H1 (cell line): ENCODE results near the gene NELL2. TPM values are rescaled to one million over a fixed set of nuclear protein-coding genes. Genes with fewer than 3 reads are reported as not detected.

Source experiments
- CTCF ChIA-PET: fragments of 300-600 bp; sonication (Branson Sonifier 250); formaldehyde crosslinking; loops from one replicate; lab custom pipeline; 2021; ENCODE audit not compliant: partially characterized antibody; lab: Charles Lee
- POLR2A ChIA-PET: fragments of 300-600 bp; sonication (Branson Sonifier 250); formaldehyde crosslinking; loops from one replicate; lab custom pipeline; 2021; ENCODE audit warnings: inconsistent platforms; ENCODE audit not compliant: partially characterized antibody; lab: Charles Lee
- DNase-seq, 2 experiments: peaks; one replicate each; pipeline versions ENCODE4 v3.0.0 to v3.0.0-alpha.2; 2010 to 2022; ENCODE audit warnings: low spot score in 2 of 2, low read depth in 1 of 2, mixed read lengths in 1 of 2
- FAIRE-seq: peaks from 2 replicates; lab custom pipeline; 2011; peaks lifted over from hg19 to GRCh38; lab: Jason Lieb, UNC
- H2AFZ ChIP-seq: 2 replicates; pipeline ENCODE4 v1.8.1; 2012; ENCODE audit warnings: low read length, inconsistent platforms
- H2AK5ac ChIP-seq: 2 replicates; pipeline ENCODE4 v1.6.1; 2013; ENCODE audit warnings: low read depth, low read length
- H2BK120ac ChIP-seq: replicated peaks from 2 replicates; pipeline ENCODE3; 2013; ENCODE audit warnings: low read depth, low read length, inconsistent platforms
- H2BK12ac ChIP-seq: 2 replicates; pipeline ENCODE4 v1.6.1; 2013; ENCODE audit warnings: low read depth, low read length
- H2BK15ac ChIP-seq: 2 replicates; pipeline ENCODE4 v1.6.1; 2013; ENCODE audit warnings: low read length
- H2BK20ac ChIP-seq: 2 replicates; pipeline ENCODE4 v1.6.1; 2013; ENCODE audit warnings: low read length
- H2BK5ac ChIP-seq: 2 replicates; pipeline ENCODE4 v1.6.1; 2013; ENCODE audit warnings: low read depth, low read length
- H3K14ac ChIP-seq: 2 replicates; pipeline ENCODE4 v1.6.1; 2013; ENCODE audit warnings: inconsistent platforms; ENCODE audit not compliant: insufficient read length
- H3K18ac ChIP-seq: 2 replicates; pipeline ENCODE4 v1.6.1; 2013; ENCODE audit warnings: low read length; ENCODE audit errors: extremely low read depth
- H3K23ac ChIP-seq: 2 replicates; pipeline ENCODE4 v1.6.1; 2013; ENCODE audit warnings: inconsistent platforms; ENCODE audit not compliant: insufficient read length
- H3K23me2 ChIP-seq: 2 replicates; pipeline ENCODE4 v1.6.1; 2013; ENCODE audit warnings: low read depth, low read length
- H3K27ac ChIP-seq: 2 replicates; pipeline ENCODE4 v1.6.1; 2011; ENCODE audit warnings: low read depth, low read length, inconsistent platforms
- H3K27me3 ChIP-seq, 4 experiments: replicated peaks in 1 of 4; 1 replicate in 1 of 4; 2 replicates in 3 of 4; pipeline versions ENCODE4 v1.6.1 to v1.8.1; 2011 to 2013; ENCODE audit warnings: low read length in 3 of 4, mild to moderate bottlenecking in 3 of 4, inconsistent platforms in 2 of 4, mixed read lengths in 2 of 4, moderate library complexity in 1 of 4; ENCODE audit not compliant: control insufficient read depth in 3 of 4, insufficient read depth in 3 of 4; ENCODE audit errors: extremely low read depth in 1 of 4
- H3K36me3 ChIP-seq, 4 experiments: 2 replicates each; pipeline versions ENCODE4 v1.6.1 to v1.8.1; 2011 to 2013; ENCODE audit warnings: mild to moderate bottlenecking in 4 of 4, low read length in 3 of 4, moderate library complexity in 2 of 4, control low read depth in 1 of 4, inconsistent platforms in 1 of 4; ENCODE audit not compliant: insufficient read depth in 4 of 4, control insufficient read depth in 2 of 4
- H3K4ac ChIP-seq: replicated peaks from 2 replicates; pipeline ENCODE3; 2013; ENCODE audit warnings: low read length, low read depth, mixed read lengths, inconsistent platforms; ENCODE audit not compliant: insufficient read length
- H3K4me1 ChIP-seq, 4 experiments: replicated peaks in 1 of 4; 1 replicate in 1 of 4; 2 replicates in 3 of 4; pipeline versions ENCODE4 v1.6.1 to v1.8.1; 2011 to 2013; ENCODE audit warnings: low read length in 3 of 4, inconsistent platforms in 2 of 4, mixed read lengths in 1 of 4; ENCODE audit not compliant: insufficient read depth in 4 of 4, control insufficient read depth in 3 of 4
- H3K4me2 ChIP-seq, 2 experiments: 2 replicates each; pipeline versions ENCODE4 v1.6.1 to v1.8.1; 2011 to 2013; ENCODE audit warnings: low read depth in 2 of 2, low read length in 2 of 2, control low read depth in 1 of 2, inconsistent platforms in 1 of 2, mild to moderate bottlenecking in 1 of 2; ENCODE audit not compliant: insufficient read depth in 1 of 2
- H3K4me3 ChIP-seq, 4 experiments: fragments of 200-600, 300-600 bp in 1 of 4; sonication (generic), shearing (Covaris generic), sonication (Bioruptor Twin) in 1 of 4; 2 replicates each; pipeline versions ENCODE4 v1.5.1 to v1.8.1; 2011 to 2016; ENCODE audit warnings: low read length in 4 of 4, low read depth in 3 of 4, control low read depth in 2 of 4, inconsistent platforms in 2 of 4, mild to moderate bottlenecking in 2 of 4, mixed read lengths in 1 of 4, moderate library complexity in 1 of 4; ENCODE audit not compliant: insufficient read depth in 2 of 4; ENCODE audit errors: extremely low read depth in 1 of 4
- H3K56ac ChIP-seq: replicated peaks from 2 replicates; pipeline ENCODE3; 2013; ENCODE audit warnings: low read depth, mild to moderate bottlenecking, mixed read lengths, low read length, inconsistent platforms; ENCODE audit not compliant: insufficient read length
- H3K79me1 ChIP-seq: 2 replicates; pipeline ENCODE4 v1.6.1; 2013; ENCODE audit warnings: low read depth, low read length, control low read depth
- H3K79me2 ChIP-seq, 2 experiments: 2 replicates each; pipeline versions ENCODE4 v1.6.1 to v1.8.1; 2012 to 2013; ENCODE audit warnings: low read length in 2 of 2, mild to moderate bottlenecking in 2 of 2, inconsistent platforms in 1 of 2; ENCODE audit not compliant: insufficient read depth in 2 of 2, control insufficient read depth in 1 of 2
- H3K9ac ChIP-seq, 4 experiments: replicated peaks in 1 of 4; 1 replicate in 1 of 4; 2 replicates in 3 of 4; pipeline versions ENCODE4 v1.6.1 to v1.8.1; 2011 to 2013; ENCODE audit warnings: low read depth in 3 of 4, low read length in 3 of 4, control low read depth in 2 of 4, mild to moderate bottlenecking in 2 of 4, moderate library complexity in 2 of 4, inconsistent platforms in 1 of 4; ENCODE audit errors: extremely low read depth in 1 of 4
- H3K9me3 ChIP-seq, 2 experiments: 2 replicates each; pipeline versions ENCODE4 v1.6.1 to v1.8.1; 2012 to 2013; ENCODE audit warnings: mild to moderate bottlenecking in 2 of 2, moderate library complexity in 2 of 2, control low read depth in 1 of 2, inconsistent platforms in 1 of 2, low read depth in 1 of 2, low read length in 1 of 2, mixed read lengths in 1 of 2; ENCODE audit not compliant: insufficient read depth in 2 of 2
- H4K20me1 ChIP-seq, 2 experiments: replicated peaks in 1 of 2; 2 replicates each; pipeline versions ENCODE3 to v1.8.1; 2011 to 2013; ENCODE audit warnings: inconsistent platforms in 2 of 2, low read length in 2 of 2, mild to moderate bottlenecking in 1 of 2; ENCODE audit not compliant: insufficient read depth in 2 of 2, control insufficient read depth in 1 of 2
- H4K5ac ChIP-seq: 2 replicates; pipeline ENCODE4 v1.6.1; 2013; ENCODE audit warnings: low read length, low read depth, mixed read lengths, inconsistent platforms; ENCODE audit not compliant: insufficient read length
- H4K8ac ChIP-seq: 2 replicates; pipeline ENCODE4 v1.8.0; 2013; ENCODE audit warnings: mild to moderate bottlenecking, moderate library complexity, low read length, inconsistent platforms; ENCODE audit not compliant: insufficient read depth; ENCODE audit errors: extremely low read depth
- H4K91ac ChIP-seq: replicated peaks from 2 replicates; pipeline ENCODE3; 2013; ENCODE audit warnings: low read length, mixed read lengths, inconsistent platforms; ENCODE audit not compliant: insufficient read length
- E2F6 ChIP-seq: IDR thresholded peaks from 2 replicates; pipeline ENCODE4 v1.6.1; 2012; ENCODE audit warnings: inconsistent platforms
- PHF8 ChIP-seq: fragments of 200-600 bp; sonication (generic); conservative IDR thresholded peaks from 2 replicates; pipeline ENCODE4 v1.7.1; 2012; ENCODE audit warnings: low read depth, mild to moderate bottlenecking, inconsistent platforms, low read length, moderate library complexity
- WGBS, 2 experiments: shearing (Covaris generic) in 1 of 2; methylation state at CpG; one replicate each; pipeline versions ENCODE4 v1.1.6 to v1.1.7; 2013 to 2015; ENCODE audit warnings: low lambda C conversion rate in 2 of 2, mixed read lengths in 2 of 2, inconsistent platforms in 1 of 2, low coverage in 1 of 2, missing lambda C conversion rate in 1 of 2; ENCODE audit not compliant: insufficient replicate concordance in 2 of 2, insufficient coverage in 1 of 2, insufficient read length in 1 of 2; ENCODE audit errors: extremely low coverage in 1 of 2, missing lambda C conversion rate in 1 of 2; 5-methylcytosine and 5-hydroxymethylcytosine counted together
- polyA plus RNA-seq, 7 experiments: library from polyadenylated mRNA; depleted of rRNA in 3 of 7; stranded (reverse) in 5 of 7; unstranded in 2 of 7; fragments of >200 nt in 5 of 7; fragments of 200-250 nt in 2 of 7; gene quantifications; 1 replicate in 5 of 7; 2 replicates in 1 of 7; 4 replicates in 1 of 7; pipeline versions ENCODE4 v1.2.1 to v1.2.3, GENCODE V29; 2011 to 2013; ENCODE audit warnings: missing spikeins in 2 of 7, mixed read lengths in 2 of 7
- total RNA-seq: library from RNA; stranded (reverse); fragmentation: NEBNext Ultra II Directional; extraction: Animal tissue kit (Norgen Biotek cat#: 25700); gene quantifications from 2 replicates; pipeline ENCODE4 v1.2.1, GENCODE V29; 2021

The NELL2 gene
- total and polyA plus RNA-seq, 2 of the 8 experiments (the other 6 are each of a cell fraction or from before 2014, with no cell fraction given) = 54.2 to 56.8 TPM

GRCh38 chr12:44816446-44817017 is 59.6 kb downstream of the NELL2 start:
- Histone ChIP-seq H2AFZ (no peak overlapping the region), H3K79me2 (peaks cover 0 to 7% of the 10 kb centered on the region in 2 experiments; a peak in 2 of 4 replicates), H4K20me1 (peaks cover 0 to 1% of the 10 kb centered on the region in 2 experiments), H3K27me3 (no peaks in the 10 kb centered on the region), H3K4ac (no peak overlapping the region), H3K79me1 (no peaks in the 10 kb centered on the region), H3K14ac (no peak overlapping the region), H3K9ac (no peak overlapping the region), H2AK5ac (no peak overlapping the region), H3K23me2 (no peaks in the 10 kb centered on the region), H2BK20ac (no peak overlapping the region), H3K27ac (no peak overlapping the region), H3K36me3 (no peaks in the 10 kb centered on the region; a peak in 1 of 8 replicates), H4K5ac (no peak overlapping the region), H3K9me3 (no peaks in the 10 kb centered on the region), H2BK5ac (no peak overlapping the region), H3K23ac (no peak overlapping the region), H3K4me2 (no peak overlapping the region), H4K91ac (no peak overlapping the region), H3K56ac (no peak overlapping the region), H2BK120ac (no peak overlapping the region), H3K4me1 (peaks cover 0 to 3% (median 0%) of the 10 kb centered on the region in 4 experiments; a peak in 1 of 7 replicates), H4K8ac (no peak overlapping the region), H3K18ac (no peak overlapping the region), H2BK15ac (no peak overlapping the region), H2BK12ac (no peak overlapping the region), H3K4me3 (no peak overlapping the region)
- CTCF ChIA-PET = no interaction called here
- DNase-seq (no peak), FAIRE-seq (no peak)
- 99% methylated on average over 4 of the region's 4 CpGs; no CpG with 5 or more reads in 1 of the 2 experiments for WGBS, 2 experiments
- POLR2A ChIA-PET = no interaction called here
- TF ChIP-seq E2F6 (no peak), PHF8 (no peak)
